ENCODE data around the gene S100A12.

S100A12 gene

GRCh38 chr1:153397051-153397923 lies 21.9 kb upstream of the S100A12 start:
- no peak for DNase-seq (ENCODE audit: low read depth in 3 of 3)

GRCh38 chr1:153396461-153396860 lies 21.0 kb upstream of the S100A12 start:
- no peak for DNase-seq (ENCODE audit: low read depth in 3 of 3)

- no peak for DNase-seq (ENCODE audit: low read depth in 3 of 3)
Observed at GRCh38 chr1:153395776-153396175, 20.4 kb upstream of the S100A12 start.

GRCh38 chr1:153395136-153395685 lies 19.8 kb upstream of the S100A12 start:
- no peak for DNase-seq (ENCODE audit: low read depth in 3 of 3)

GRCh38 chr1:153394391-153394790 lies 19.0 kb upstream of the S100A12 start:
- DNase-seq (ENCODE audit: low read depth in 3 of 3), result no peak

- no peak for DNase-seq (ENCODE audit: low read depth in 3 of 3)
Observed at GRCh38 chr1:153393926-153394325, 18.5 kb upstream of the S100A12 start.

GRCh38 chr1:153392822-153393221 lies 17.4 kb upstream of the S100A12 start:
- DNase-seq (ENCODE audit: low read depth in 3 of 3), result no peak

- DNase-seq (ENCODE audit: low read depth in 3 of 3), result no peak
Observed at GRCh38 chr1:153392258-153392657, 16.8 kb upstream of the S100A12 start.

- DNase-seq (ENCODE audit: low read depth in 3 of 3), result no peak
Observed at GRCh38 chr1:153390938-153391710, 15.7 kb upstream of the S100A12 start, which contains the start of gene S100A8. S100A8 (minus strand) TSS chr1:153391073; CDS start chr1:153390535, 538 bp downstream.

- DNase-seq (ENCODE audit: low read depth in 3 of 3), result no peak
Observed at GRCh38 chr1:153389973-153390879, 14.8 kb upstream of the S100A12 start.

GRCh38 chr1:153389401-153389800 lies 14.0 kb upstream of the S100A12 start:
- DNase-seq (ENCODE audit: low read depth in 3 of 3), result no peak

GRCh38 chr1:153387785-153388184 lies 12.4 kb upstream of the S100A12 start:
- no peak for DNase-seq (ENCODE audit: low read depth in 3 of 3)

- DNase-seq (ENCODE audit: low read depth in 3 of 3), result no peak
Observed at GRCh38 chr1:153387001-153387400, 11.6 kb upstream of the S100A12 start.

- DNase-seq (ENCODE audit: low read depth in 3 of 3), result no peak
Observed at GRCh38 chr1:153386500-153386901, 11.1 kb upstream of the S100A12 start.

GRCh38 chr1:153384958-153385580 lies 9.6 kb upstream of the S100A12 start:
- no peak for DNase-seq (ENCODE audit: low read depth in 3 of 3)

- DNase-seq (ENCODE audit: low read depth in 3 of 3), result no peak
Observed at GRCh38 chr1:153380711-153381110, 5.3 kb upstream of the S100A12 start.

- no peak for DNase-seq (ENCODE audit: low read depth in 3 of 3)
Observed at GRCh38 chr1:153379591-153379990, 4.2 kb upstream of the S100A12 start.

GRCh38 chr1:153374071-153374470 lies 1.4 kb downstream of the S100A12 start:
- DNase-seq (ENCODE audit: low read depth in 3 of 3), result no peak

- DNase-seq (ENCODE audit: low read depth in 3 of 3), result no peak
Observed at GRCh38 chr1:153372571-153372970, 2.9 kb downstream of the S100A12 start.

- no peak for DNase-seq (ENCODE audit: low read depth in 3 of 3)
Observed at GRCh38 chr1:153371231-153371630, 4.2 kb downstream of the S100A12 start.

GRCh38 chr1:153370146-153370545 lies 5.3 kb downstream of the S100A12 start:
- DNase-seq (ENCODE audit: low read depth in 3 of 3), result no peak

Data from stimulated activated CD4-positive, alpha-beta T cell treated with anti-CD3 and anti-CD28 coated beads, TNF-alpha, amount 100 ng/mL, for 4 hours (primary cell).